Stimulated activated CD8-positive, alpha-beta memory T cell treated with anti-CD3 and anti-CD28 coated beads, Interleukin-4, amount 100 ng/mL, for 4 hours (primary cell): Measurements from ENCODE around the gene FBXO39.
"Not testable (repeated sequence)": the region's sequence is repeated elsewhere in the genome, so short reads cannot be mapped to it uniquely, and the experiment has no call there.

ENCODE experiments used
- DNase-seq, 2 donors: peaks; one replicate each; pipeline ENCODE4 v3.0.0-alpha.2; 2020; ENCODE audit warnings: low read depth in 2 of 2, low spot score in 1 of 2

The FBXO39 gene

GRCh38 chr17:6775871-6776405 is at the start of gene FBXO39:
TSS of gene FBXO39 (plus strand) at chr17:6776215. CDS start at chr17:6779869, 3,654 bp downstream.
- no peak for DNase-seq

GRCh38 chr17:6729531-6729930 is 46.5 kb upstream of the FBXO39 start:
- no peak for DNase-seq

GRCh38 chr17:6746665-6747064 is 29.4 kb upstream of the FBXO39 start:
- not testable (repeated sequence) for DNase-seq

- DNase-seq = no peak
Observed at GRCh38 chr17:6748617-6749016, 27.4 kb upstream of the FBXO39 start.

GRCh38 chr17:6749519-6749918 is 26.5 kb upstream of the FBXO39 start:
- DNase-seq = no peak

- DNase-seq = no peak
Observed at GRCh38 chr17:6752068-6752909, 23.7 kb upstream of the FBXO39 start.

GRCh38 chr17:6753006-6753445 is 23.0 kb upstream of the FBXO39 start:
- DNase-seq = peak; percentile 20 to 41

GRCh38 chr17:6753546-6753945 is 22.5 kb upstream of the FBXO39 start:
- no peak for DNase-seq

- DNase-seq = no peak
Observed at GRCh38 chr17:6755281-6755680, 20.7 kb upstream of the FBXO39 start.

- peak; percentile 26 to 44 for DNase-seq
Observed at GRCh38 chr17:6755731-6756184, 20.3 kb upstream of the FBXO39 start, which contains the start of gene XAF1. TSS of gene XAF1 (plus strand) at chr17:6756046. CDS start at chr17:6756079, 33 bp downstream.

GRCh38 chr17:6756425-6757031 is 19.5 kb upstream of the FBXO39 start:
- no peak for DNase-seq

GRCh38 chr17:6757747-6758146 is 18.3 kb upstream of the FBXO39 start:
- no peak for DNase-seq

GRCh38 chr17:6761779-6762178 is 14.2 kb upstream of the FBXO39 start:
- DNase-seq = no peak

- DNase-seq = no peak
Observed at GRCh38 chr17:6768447-6768846, 7.6 kb upstream of the FBXO39 start.

GRCh38 chr17:6772016-6772415 is 4.0 kb upstream of the FBXO39 start:
- DNase-seq = no peak

- DNase-seq = not testable (repeated sequence)
Observed at GRCh38 chr17:6774906-6775305, 1.1 kb upstream of the FBXO39 start.

GRCh38 chr17:6779411-6779810 is 3.4 kb downstream of the FBXO39 start:
- no peak for DNase-seq

GRCh38 chr17:6780001-6780400 is 4.0 kb downstream of the FBXO39 start:
- DNase-seq = no peak

GRCh38 chr17:6780886-6781285 is 4.9 kb downstream of the FBXO39 start:
- DNase-seq = no peak

- no peak for DNase-seq
Observed at GRCh38 chr17:6782244-6782643, 6.2 kb downstream of the FBXO39 start.

GRCh38 chr17:6786618-6787017 is 10.6 kb downstream of the FBXO39 start:
- no peak for DNase-seq

- DNase-seq = no peak
Observed at GRCh38 chr17:6787081-6787693, 11.2 kb downstream of the FBXO39 start.
